GM11168 (cell line): ENCODE results near the gene RNF157.

Experiments used
- in situ Hi-C: fragments of 300-500 bp; cut with MboI; formaldehyde crosslinking; loops from one replicate; pipeline ENCODE4 v1.12.0; 2022; ENCODE audit warnings: low sequenced_read_pairs; ENCODE audit not compliant: unreplicated experiment

The RNF157 gene

DNA sequence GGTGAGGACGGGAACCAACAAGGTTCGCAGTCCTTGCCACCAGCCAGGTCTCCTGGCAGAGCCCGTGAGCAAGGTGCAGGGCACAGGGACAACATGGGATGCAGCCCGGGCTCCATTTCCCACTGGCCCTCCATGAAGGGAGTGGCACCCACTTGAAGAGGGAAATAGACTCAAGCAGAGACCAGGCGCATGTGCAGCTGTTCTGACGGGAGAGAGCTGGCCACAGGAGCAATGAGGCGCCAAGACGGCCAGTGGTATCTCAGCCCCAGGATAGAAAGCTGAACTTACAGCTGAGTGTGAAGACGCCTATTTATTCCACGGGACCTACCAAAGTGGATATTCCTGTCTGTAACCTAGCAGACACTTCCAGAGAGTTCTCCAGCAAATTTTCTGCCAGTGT, 91.1 kb downstream of the RNF157 start:
- in situ Hi-C loops = no loop called here

DNA sequence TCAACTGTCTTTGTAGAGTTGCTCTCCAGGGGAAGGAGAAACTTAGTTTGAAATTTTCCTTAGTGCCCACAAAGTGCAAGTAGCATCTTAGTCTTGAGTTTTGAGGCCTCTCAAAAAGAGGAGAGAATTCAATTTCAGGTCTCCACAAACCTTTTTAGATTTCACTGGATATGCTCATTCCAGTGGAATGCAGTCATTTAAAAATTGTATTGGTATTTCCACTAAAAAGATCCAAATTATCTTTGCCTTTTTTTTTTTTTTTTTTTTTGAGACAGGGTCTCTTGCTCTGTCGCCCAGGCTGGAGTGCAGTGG, 92.3 kb downstream of the RNF157 start:
- in situ Hi-C loops = no loop called here

- in situ Hi-C loops = no loop called here
Measured at GRCh38 chr17:76147211-76148014, 92.9 kb downstream of the RNF157 start.

GRCh38 chr17:76146053-76146851, 94.0 kb downstream of the RNF157 start:
- in situ Hi-C loops = no loop called here

DNA sequence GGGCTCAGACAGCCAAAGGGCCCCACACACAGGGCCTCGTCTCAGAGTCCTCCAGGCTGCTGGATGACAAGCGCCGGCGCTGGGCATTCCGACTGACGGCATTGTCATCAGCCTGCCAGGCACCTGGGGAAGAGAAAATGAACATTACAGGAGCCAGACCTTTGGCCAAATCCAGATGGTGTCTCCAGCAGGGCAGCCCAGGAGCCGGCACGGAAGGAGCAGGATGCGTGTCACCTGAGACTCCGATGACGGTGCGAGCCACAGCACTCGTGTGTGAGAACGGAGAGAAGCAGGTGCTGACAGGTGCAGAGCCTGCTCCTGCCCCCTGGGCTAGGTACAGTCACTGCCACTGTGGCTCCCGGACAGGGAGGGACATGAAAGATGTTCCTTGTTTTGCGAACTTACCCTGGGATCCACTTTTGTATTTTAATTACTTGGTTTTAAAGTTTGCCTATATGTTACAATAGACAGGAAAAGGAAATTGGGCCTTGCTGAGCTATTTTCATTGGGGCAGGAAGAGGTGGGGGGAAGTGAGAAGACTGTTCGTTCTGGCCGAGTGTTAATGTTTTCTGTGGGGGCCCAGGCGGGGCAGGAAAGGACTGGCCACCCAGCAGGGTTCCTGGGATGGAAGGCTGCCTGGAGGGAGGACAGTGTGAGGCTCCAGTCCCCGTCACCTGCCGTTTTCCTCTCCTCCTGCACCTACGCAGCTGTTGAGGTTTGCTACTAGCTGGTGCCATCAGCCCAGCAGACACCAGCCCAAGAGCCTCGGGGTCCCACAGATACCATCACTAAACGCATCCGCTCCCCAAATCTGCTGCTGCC, 94.9 kb downstream of the RNF157 start:
- in situ Hi-C loops = no loop called here

GRCh38 chr17:76142585-76143041, 97.7 kb downstream of the RNF157 start:
- in situ Hi-C loops = no loop called here

DNA sequence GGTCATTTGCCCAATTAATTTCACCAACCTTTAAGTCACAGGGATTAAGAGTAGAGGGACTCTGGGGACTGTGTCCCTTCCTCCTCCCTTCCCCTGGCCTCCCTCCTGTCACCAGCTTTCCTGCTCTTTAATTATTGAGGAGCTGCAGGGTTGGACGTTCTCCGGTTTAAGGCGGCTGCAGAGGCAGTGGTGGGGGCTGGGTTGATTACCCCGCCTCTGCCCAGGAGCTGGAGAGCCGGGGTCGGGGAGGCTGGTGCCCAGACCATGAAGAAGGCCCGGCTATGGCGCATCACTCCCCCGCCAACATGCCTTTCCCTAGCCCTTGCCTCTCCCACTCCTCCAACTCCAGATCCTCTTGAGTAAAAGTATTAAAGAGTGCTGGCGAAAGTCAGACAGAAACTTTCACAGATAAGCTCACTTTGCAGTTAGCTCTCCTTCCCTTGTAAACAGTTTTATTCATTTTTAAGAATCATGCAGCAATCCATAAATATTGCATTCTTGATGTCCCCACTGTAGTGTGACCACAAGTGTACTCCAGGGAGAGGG, 98.2 kb downstream of the RNF157 start:
- in situ Hi-C loops = no loop called here

DNA sequence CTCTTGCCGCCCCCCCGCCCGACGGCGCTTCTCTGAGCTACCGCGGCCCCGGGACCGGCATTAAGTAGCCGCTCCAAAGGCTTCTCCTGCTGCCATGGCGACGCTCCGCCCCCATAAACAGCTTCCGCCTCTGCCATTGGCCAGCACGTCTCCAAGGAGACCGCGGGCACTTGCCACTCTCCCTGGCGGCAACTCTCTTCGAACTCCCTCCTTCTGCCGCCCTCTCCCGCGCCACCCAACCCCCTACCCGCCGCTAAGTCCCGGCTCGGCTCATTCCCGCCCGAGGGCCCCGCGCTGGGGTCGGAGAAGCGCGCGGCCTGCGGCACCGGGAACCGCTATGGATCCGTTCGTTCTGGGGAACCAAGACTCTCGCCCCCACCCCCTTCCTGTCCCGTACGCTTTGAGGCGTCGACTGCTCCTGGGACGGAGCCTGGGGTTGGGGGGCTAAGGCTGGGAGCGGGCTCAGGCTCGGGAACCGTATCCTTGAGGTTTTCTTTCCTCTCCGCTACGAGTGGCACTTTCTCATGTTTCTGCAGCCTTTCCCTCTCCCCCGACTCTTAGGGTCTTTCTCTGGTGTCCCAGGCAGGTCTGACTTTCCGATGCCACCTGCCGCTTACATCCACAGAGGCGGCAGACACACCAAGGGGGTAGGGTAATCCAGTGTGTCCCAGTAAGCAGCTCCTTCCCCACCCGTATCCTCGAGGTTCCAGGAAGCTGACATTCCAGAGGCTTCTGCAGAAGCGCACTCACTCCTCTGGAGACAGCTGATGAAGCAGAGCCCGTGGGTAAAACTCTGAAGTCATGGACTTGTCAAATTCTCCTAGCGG, 98.9 kb downstream of the RNF157 start, which contains the start of gene FOXJ1:
FOXJ1 (minus strand) TSS at position 34 of the 827 bp plus-strand sequence. CDS start 850 bp downstream, outside the sequence.
- in situ Hi-C loops = no loop called here

DNA sequence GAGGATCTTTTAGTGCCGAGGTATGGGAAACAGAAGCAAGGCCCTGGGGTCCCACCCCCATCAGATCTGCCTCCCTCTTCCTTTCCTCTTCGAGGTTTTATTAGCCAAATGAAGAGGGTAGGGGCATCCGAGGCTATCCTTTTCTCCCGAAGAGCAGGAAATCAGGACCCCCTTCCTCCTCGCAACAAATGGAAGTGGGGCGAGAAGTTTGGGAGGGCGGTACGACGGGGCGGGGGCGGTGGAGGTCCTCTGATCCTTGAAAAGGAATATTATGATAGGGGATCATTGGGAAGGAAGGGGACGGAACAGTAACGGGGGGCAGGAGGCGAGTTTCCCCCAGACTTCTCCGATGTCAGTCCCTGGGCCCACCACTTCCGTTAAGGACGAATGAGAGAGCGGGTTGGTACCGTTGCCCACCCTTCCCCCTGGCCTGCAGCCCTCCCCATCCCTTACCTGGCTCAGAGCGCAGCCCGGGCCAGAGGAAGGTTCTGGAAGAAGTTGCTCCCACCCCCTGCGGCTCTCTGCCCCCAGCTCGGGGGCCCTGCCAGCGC, 99.6 kb downstream of the RNF157 start:
- in situ Hi-C loops = no loop called here

DNA sequence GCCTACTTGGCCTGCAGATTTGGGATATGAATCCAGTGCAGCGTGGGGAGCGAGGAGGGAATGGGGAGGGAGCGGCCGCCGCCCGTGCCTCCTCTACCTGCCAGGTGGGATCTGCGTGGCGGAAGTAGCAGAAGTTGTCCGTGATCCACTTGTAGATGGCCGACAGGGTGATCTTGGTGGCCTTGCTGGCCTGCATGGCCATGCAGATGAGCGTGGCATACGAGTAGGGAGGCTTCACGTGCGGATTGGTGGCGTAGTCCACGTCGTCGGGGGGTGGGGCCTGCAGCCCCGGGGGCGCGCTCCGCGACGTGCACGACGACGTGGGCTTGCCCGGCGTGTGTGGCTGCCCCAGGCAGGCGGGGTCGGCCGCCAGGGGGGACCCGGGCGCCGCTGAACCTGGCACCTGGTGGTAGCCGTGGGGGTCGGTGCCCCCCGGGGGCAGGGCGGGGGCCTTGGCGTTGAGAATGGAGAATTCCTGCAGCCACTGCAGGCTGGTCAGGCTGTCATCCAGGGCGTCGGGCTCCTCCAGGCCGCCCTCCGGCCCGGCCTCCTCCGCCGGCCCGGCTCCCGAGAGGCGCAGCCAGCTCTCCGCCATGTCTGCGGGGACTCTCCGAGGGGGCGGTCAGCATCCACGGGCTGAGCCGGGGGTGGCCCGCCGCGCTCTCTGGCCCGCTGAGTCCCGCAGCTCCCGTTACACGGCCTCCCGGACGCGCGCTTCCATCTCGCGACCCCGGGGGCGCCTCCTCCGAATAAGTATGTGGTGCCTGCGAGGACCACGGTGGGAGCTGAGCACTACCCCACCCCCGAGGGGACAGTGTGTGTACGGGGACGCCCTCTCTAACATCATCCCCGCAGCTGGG, 100.3 kb downstream of the RNF157 start:
- in situ Hi-C loops = no loop called here

DNA sequence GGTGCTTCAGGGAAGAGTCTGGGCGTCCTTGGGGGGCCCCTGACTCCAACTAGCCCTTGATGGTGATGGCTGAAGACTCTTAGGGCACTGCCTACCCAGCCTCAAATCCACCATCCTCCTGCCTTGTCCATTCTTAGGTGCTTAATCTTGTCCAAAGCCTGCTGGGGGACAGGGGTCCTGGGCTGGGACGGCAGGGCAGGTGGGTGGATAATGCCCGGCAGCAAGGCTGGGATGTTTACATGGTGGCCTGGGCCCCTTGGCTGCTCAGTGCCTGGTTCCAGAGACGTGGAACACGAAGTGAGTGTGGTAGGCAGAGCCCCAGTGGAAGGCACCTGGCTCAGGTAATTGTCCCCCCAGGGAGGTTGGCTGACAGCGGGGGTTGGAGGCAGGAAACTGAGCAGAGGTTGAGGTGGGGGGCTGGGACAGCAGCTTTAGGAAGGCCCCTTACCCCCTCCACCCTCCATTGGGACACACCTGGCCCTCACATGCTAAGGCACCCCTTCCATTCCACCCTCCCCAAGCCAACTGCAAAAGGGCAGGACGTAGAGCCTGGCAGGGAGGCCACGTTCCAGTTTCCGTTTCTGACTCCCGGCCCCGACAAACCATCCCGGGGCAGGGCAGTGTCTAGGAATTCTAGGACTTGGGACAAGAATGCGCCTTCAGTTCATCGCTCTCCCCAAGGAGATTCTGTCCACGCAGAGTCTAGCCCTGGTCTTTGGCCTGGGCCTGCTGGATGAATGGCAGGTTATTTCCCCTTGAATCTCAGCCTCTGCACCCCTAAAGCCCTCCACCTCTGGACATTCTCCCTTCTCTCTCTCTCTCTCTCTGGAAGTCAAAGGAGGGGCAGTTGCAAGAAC, 101.2 kb downstream of the RNF157 start:
- in situ Hi-C loops = no loop called here

DNA sequence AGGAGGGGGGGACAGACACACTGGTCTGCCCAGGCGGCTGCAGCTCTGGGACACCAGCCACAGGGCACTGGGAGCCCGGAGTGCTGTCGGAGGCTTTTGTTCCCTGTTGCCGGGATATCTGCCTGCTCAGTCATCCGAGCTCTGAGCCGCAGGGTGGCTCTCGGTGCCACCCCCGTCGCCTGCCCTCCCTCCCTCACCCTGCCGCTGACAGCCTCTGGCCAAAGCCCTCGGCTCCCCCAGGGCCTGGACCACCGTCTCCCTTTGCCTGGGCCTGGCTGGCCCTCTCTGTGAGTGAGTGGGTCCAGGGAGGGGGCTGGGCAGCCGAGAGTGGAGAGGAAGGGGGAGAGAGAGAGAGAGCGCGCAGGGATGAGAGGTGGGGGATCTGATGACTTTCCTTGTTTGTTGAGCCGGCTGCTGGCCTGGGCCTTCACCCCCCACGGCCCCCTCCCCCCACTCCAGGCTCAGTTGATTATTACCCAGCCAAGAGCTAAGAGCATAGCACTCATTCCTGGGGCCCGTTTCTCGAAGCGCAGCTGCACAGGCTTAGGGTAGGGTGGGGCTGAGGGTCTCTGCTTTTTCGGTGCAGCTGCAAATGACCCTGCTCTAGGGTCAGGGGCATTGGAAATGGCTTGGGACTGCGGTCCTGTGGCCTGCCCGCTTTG, 101.9 kb downstream of the RNF157 start:
- in situ Hi-C loops = no loop called here

GRCh38 chr17:76137351-76138233, 102.7 kb downstream of the RNF157 start:
- in situ Hi-C loops = no loop called here

- in situ Hi-C loops = no loop called here
Measured at GRCh38 chr17:76137001-76137350, 103.3 kb downstream of the RNF157 start.

GRCh38 chr17:76136276-76137000, 103.9 kb downstream of the RNF157 start:
- in situ Hi-C loops = no loop called here
